ENCODE data around the gene PHIP.

- TF ChIP-seq CTCF (conservative IDR thresholded peaks at IDR 0.05), result no peak
- TF ChIP-seq ZFX (IDR thresholded peaks at IDR 0.05), result no peak
These were observed 38.0 kb downstream of the PHIP start for GRCh38 chr6:79040083-79040482.

All from C4-2B (cell line).